GM06990 (cell line): ENCODE measurements around the gene ZNF502.

Source experiments
- DNase-seq: peaks from one replicate; pipeline ENCODE4 v3.0.0-alpha.2; 2011; ENCODE audit not compliant: insufficient read length; ENCODE audit errors: extremely low read depth
- H3K27me3 ChIP-seq: replicated peaks from 2 replicates; pipeline ENCODE4 v1.6.0; 2011; ENCODE audit warnings: low read length; ENCODE audit not compliant: control insufficient read depth, insufficient read depth
- H3K36me3 ChIP-seq: 2 replicates; pipeline ENCODE4 v1.5.1; 2011; ENCODE audit warnings: low read length; ENCODE audit not compliant: control insufficient read depth, insufficient read depth
- H3K4me3 ChIP-seq: replicated peaks from 2 replicates; pipeline ENCODE4 v1.5.1; 2011; ENCODE audit warnings: low read depth, mild to moderate bottlenecking, control low read depth, low read length
- TF ChIP-seq, protein P1 (sequence below): IDR thresholded peaks from 2 replicates; pipeline ENCODE4 v1.5.1; 2011; ENCODE audit warnings: low read length, control low read depth, mild to moderate bottlenecking, inconsistent platforms; ENCODE audit not compliant: insufficient read depth, poor library complexity, severe bottlenecking

The ZNF502 gene

DNA sequence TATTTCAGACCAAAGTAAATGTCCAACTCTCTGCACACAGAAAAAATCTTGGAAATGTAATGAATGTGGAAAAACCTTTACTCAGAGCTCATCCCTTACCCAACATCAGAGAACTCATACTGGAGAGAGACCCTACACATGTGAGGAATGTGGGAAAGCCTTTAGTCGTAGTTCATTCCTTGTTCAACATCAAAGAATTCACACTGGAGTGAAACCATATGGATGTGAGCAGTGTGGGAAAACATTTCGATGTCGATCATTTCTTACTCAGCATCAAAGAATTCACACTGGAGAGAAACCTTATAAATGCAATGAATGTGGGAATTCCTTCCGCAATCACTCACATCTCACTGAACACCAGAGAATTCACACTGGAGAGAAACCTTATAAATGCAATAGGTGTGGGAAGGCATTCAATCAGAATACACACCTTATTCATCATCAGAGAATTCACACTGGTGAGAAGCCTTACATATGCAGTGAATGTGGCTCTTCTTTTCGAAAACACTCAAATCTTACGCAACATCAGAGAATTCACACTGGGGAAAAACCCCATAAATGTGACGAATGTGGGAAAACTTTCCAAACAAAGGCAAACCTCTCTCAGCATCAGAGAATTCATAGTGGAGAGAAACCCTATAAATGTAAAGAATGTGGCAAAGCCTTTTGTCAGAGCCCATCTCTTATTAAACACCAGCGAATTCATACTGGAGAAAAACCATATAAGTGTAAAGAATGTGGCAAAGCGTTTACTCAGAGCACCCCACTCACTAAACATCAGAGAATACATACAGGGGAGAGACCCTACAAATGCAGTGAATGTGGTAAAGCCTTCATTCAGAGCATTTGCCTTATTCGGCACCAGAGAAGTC is 9.0 kb downstream of the ZNF502 start:
- TF ChIP-seq, protein P1, sequence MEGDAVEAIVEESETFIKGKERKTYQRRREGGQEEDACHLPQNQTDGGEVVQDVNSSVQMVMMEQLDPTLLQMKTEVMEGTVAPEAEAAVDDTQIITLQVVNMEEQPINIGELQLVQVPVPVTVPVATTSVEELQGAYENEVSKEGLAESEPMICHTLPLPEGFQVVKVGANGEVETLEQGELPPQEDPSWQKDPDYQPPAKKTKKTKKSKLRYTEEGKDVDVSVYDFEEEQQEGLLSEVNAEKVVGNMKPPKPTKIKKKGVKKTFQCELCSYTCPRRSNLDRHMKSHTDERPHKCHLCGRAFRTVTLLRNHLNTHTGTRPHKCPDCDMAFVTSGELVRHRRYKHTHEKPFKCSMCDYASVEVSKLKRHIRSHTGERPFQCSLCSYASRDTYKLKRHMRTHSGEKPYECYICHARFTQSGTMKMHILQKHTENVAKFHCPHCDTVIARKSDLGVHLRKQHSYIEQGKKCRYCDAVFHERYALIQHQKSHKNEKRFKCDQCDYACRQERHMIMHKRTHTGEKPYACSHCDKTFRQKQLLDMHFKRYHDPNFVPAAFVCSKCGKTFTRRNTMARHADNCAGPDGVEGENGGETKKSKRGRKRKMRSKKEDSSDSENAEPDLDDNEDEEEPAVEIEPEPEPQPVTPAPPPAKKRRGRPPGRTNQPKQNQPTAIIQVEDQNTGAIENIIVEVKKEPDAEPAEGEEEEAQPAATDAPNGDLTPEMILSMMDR: no peak
- DNase-seq: no peak
- no peaks in the 10 kb centered on the region for H3K36me3 ChIP-seq
- H3K4me3 ChIP-seq: no peak overlapping the region
- no peaks in the 10 kb centered on the region for H3K27me3 ChIP-seq

DNA sequence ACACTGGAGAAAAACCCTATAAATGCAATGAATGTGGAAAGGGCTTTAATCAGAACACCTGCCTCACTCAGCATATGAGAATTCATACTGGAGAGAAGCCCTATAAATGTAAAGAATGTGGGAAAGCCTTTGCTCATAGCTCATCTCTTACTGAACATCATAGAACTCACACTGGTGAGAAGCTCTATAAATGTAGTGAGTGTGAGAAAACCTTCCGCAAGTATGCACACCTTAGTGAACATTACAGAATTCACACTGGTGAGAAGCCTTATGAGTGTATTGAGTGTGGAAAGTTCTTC is 9.6 kb downstream of the ZNF502 start:
- H3K4me3 ChIP-seq: no peak overlapping the region
- no peaks in the 10 kb centered on the region for H3K27me3 ChIP-seq
- no peaks in the 10 kb centered on the region for H3K36me3 ChIP-seq
- TF ChIP-seq, protein P1: no peak
- DNase-seq: no peak

DNA sequence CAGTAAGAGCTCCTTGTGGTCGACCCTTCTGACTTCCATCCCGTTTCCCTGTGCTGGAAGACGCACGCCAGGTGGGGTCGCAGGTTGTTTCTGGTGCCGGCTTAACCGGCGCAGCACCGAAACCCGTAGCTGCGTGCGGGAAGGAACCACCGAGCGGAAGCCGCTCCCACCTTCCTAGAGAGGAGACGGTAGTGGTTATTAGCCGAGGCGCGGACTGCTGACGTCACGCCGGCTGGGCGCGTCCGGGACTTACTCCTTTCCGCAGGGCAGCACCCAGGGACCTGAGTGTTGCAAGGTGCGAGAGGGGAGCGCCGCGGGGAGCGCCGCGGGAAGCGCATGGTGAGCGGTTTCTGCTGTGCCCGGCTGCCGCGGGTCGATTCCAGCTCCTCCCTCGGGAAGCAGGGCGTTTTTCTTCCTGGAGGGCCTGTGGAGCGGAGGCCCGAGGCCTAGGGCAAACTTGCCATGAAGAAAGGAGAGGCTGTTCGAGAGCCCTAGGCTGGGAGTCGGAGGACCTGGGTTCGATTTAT is 17.0 kb downstream of the ZNF502 start, which contains the start of gene ZNF501:
Gene ZNF501, plus strand, starts transcription at position 252 of the 527 bp plus-strand sequence. CDS start 4,787 bp downstream, outside the sequence.
- Histone ChIP-seq H3K4me3 (peak within 1 kb of the TSS; percentile 60), H3K36me3 (no peaks in the 10 kb centered on the region), H3K27me3 (no peaks in the 10 kb centered on the region)
- TF ChIP-seq, protein P1: no peak
- DNase-seq: peak; percentile 93

DNA sequence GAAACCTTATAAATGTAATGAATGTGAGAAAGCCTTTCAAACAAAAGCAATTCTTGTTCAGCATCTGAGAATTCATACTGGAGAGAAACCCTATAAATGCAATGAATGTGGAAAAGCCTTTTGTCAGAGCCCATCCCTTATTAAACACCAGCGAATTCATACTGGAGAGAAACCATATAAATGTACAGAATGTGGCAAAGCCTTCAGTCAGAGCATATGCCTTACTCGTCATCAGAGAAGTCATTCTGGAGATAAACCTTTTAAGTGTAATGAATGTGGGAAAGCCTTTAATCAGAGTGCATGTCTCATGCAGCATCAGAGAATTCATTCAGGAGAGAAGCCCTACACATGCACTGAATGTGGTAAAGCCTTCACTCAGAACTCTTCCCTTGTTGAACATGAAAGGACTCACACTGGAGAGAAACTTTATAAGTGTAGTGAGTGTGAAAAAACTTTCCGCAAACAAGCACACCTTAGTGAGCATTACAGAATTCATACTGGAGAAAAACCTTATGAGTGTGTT is 22.2 kb downstream of the ZNF502 start:
- no peak for DNase-seq
- no peaks in the 10 kb centered on the region for H3K36me3 ChIP-seq
- TF ChIP-seq, protein P1: no peak
- no peak overlapping the region for H3K4me3 ChIP-seq
- no peaks in the 10 kb centered on the region for H3K27me3 ChIP-seq

DNA sequence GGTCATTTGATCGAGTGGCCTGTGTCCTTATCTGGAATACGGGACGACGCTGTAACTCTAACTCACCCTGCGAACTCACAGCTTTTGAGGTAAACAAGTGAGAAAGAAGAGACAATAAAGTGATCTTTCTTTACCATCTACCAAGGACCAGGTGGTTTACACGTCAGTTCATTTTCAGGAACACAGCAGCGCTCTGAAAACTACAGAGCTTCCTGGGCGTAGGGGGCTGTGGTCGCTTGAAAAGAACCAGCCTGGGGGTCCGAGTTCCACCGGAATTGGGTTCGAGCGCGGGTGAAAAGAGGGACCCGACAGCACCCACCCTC is 48.6 kb downstream of the ZNF502 start:
- DNase-seq: no peak

More for the DNA sequence above, 48.6 kb downstream of the ZNF502 start:
- no peaks in the 10 kb centered on the region for H3K27me3 ChIP-seq
- H3K36me3 ChIP-seq: peaks cover under 1% of the 10 kb centered on the region
- H3K4me3 ChIP-seq: peak overlapping the region; percentile 97
- TF ChIP-seq, protein P1: no peak
